K562 (cell line): ENCODE measurements around the gene NKG7. TPM values are rescaled to one million over a fixed set of nuclear protein-coding genes. Genes with fewer than 3 reads are reported as not detected.

Experiments used
- ATF1 ChIP-seq, 2 experiments: fragments of 450-650 bp in 1 of 2; IDR thresholded peaks; 2 replicates each; pipeline ENCODE4 v1.6.1; 2016; ENCODE audit warnings: missing compliant biosample characterization in 1 of 2, missing genetic modification characterization in 1 of 2
- CCNT2 ChIP-seq: IDR thresholded peaks from 2 replicates; pipeline ENCODE4 v1.6.1; 2011; ENCODE audit warnings: borderline replicate concordance, low read depth, mild to moderate bottlenecking, moderate library complexity, mixed read lengths, low read length; ENCODE audit not compliant: insufficient read length; ENCODE audit errors: extremely low read depth
- FOXK1 ChIP-seq: sonication (generic); formaldehyde crosslinking; IDR thresholded peaks from 2 replicates; pipeline ENCODE4 v1.8.0; 2022; ENCODE audit warnings: missing genetic modification reagents, mild to moderate bottlenecking, borderline replicate concordance
- MEF2A ChIP-seq: IDR thresholded peaks from 2 replicates; pipeline ENCODE4 v1.6.1; 2011; ENCODE audit warnings: low read depth, mild to moderate bottlenecking, low read length, moderate library complexity; ENCODE audit not compliant: control insufficient read depth
- NFE2L1 ChIP-seq: fragments of 450-650 bp; IDR thresholded peaks from 2 replicates; pipeline ENCODE4 v1.6.1; 2016; ENCODE audit warnings: missing genetic modification characterization, low read depth, mild to moderate bottlenecking, missing compliant biosample characterization, moderate library complexity, borderline replicate concordance
- POLR2AphosphoS2 ChIP-seq: IDR thresholded peaks from 2 replicates; pipeline ENCODE4 v1.6.1; 2012; ENCODE audit warnings: low read length, improper control_type of control experiment
- POLR2B ChIP-seq: fragments of 450-650 bp; IDR thresholded peaks from 2 replicates; pipeline ENCODE4 v1.6.1; 2018; ENCODE audit warnings: low read depth; ENCODE audit not compliant: partially characterized antibody
- POLR3A ChIP-seq: IDR thresholded peaks from 2 replicates; pipeline ENCODE4 v1.6.1; 2011; ENCODE audit warnings: borderline replicate concordance, mild to moderate bottlenecking, moderate library complexity; ENCODE audit not compliant: insufficient read length, insufficient read depth; ENCODE audit errors: extremely low read depth
- STAT5B ChIP-seq: fragments of 250-450 bp; sonication (Bioruptor Pico); IDR thresholded peaks from 2 replicates; pipeline ENCODE4 v1.8.0; 2021; ENCODE audit warnings: mild to moderate bottlenecking, inconsistent platforms
- SUPT5H ChIP-seq: fragments of 450-650 bp; IDR thresholded peaks from 2 replicates; pipeline ENCODE4 v1.6.1; 2016
- TAL1 ChIP-seq: fragments of 450-650 bp; IDR thresholded peaks from 2 replicates; pipeline ENCODE4 v1.6.1; 2016; ENCODE audit warnings: mild to moderate bottlenecking
- ZBTB1 ChIP-seq: sonication (generic); formaldehyde crosslinking; IDR thresholded peaks from 2 replicates; pipeline ENCODE4 v1.8.1; 2023; ENCODE audit warnings: missing genetic modification reagents, low read depth, mild to moderate bottlenecking, borderline replicate concordance
- ZBTB40 ChIP-seq, 2 experiments: fragments of 450-650 bp in 1 of 2; sonication (generic) in 1 of 2; formaldehyde crosslinking in 1 of 2; IDR thresholded peaks; 2 replicates each; pipeline versions ENCODE4 v1.7.1 to v1.9.0; 2016 to 2022; ENCODE audit warnings: inconsistent platforms in 1 of 2, mild to moderate bottlenecking in 1 of 2, missing genetic modification reagents in 1 of 2
- ZNF280B ChIP-seq: fragments of 250-450 bp; sonication (Bioruptor Pico); IDR thresholded peaks from 2 replicates; pipeline ENCODE4 v1.5.1; 2021; ENCODE audit warnings: mild to moderate bottlenecking
- polyA plus RNA-seq, 8 experiments: library from polyadenylated mRNA; depleted of rRNA in 4 of 8; stranded (reverse) in 5 of 8; unstranded in 3 of 8; fragments of >200 nt; fragmentation: Nextera tagmentation in 2 of 8; fragmentation: Illumina TruSeq in 1 of 8; extraction: Ambion mirVana in 2 of 8; extraction: Trizol in 1 of 8; gene quantifications; 2 replicates each; pipeline versions ENCODE4 v1.2.1 to v1.2.3, GENCODE V29; 2011 to 2014; ENCODE audit warnings: inconsistent platforms in 1 of 8, missing spikeins in 1 of 8
- total RNA-seq, 7 experiments: library from RNA; depleted of rRNA in 6 of 7; stranded (reverse); fragments of >200 nt in 6 of 7; fragmentation: Illumina TruSeq in 2 of 7; extraction: Trizol in 2 of 7; gene quantifications; 2 replicates each; pipeline versions ENCODE4 v1.2.1 to v1.2.3, GENCODE V29; 2011 to 2021; ENCODE audit warnings: low replicate concordance in 1 of 7

The NKG7 gene
- total and polyA plus RNA-seq, 9 of the 15 experiments (the other 6 are each of a cell fraction or from before 2014, with no cell fraction given), result 0.30 to 0.70 (median 0.51) TPM; not detected in 2

- TF ChIP-seq ZBTB40 (IDR thresholded peaks at IDR 0.05) (0 out of 2 replicates have a peak, but pooled peaks have one; percentile 32), ZBTB40 (CRISPR knock-in tag; IDR thresholded peaks at IDR 0.05) (no peak), SUPT5H (peak; percentile 71), ZBTB1 (no peak), STAT5B (no peak), CCNT2 (peak; percentile 18), FOXK1 (no peak), TAL1 (no peak), POLR2B (peak; percentile 65), ZNF280B (CRISPR knock-in tag) (no peak), MEF2A (no peak), POLR2AphosphoS2 (peak; percentile 43; the same call in 1 of the 2 replicates), NFE2L1 (tag) (no peak), ATF1 (CRISPR knock-in tag; IDR thresholded peaks at IDR 0.05) (no peak), ATF1 (tag; IDR thresholded peaks at IDR 0.05) (peak; percentile 61), POLR3A (no peak)
These were observed 45.1 kb downstream of the NKG7 start (continued) for GRCh38 chr19:51327066-51328001.
